ENCODE data around the gene LDLR.

- TF ChIP-seq EP300 (IDR thresholded peaks at IDR 0.05; ENCODE audit: low read depth) (no peak), POLR2AphosphoS5 (IDR thresholded peaks at IDR 0.05) (no peak)
Observed at GRCh38 chr19:11045536-11045935, 43.7 kb upstream of the LDLR start.

Data from transverse colon (tissue), 3 donors.